ENCODE measurements around the gene PKDCC. TPM values are rescaled to one million over a fixed set of nuclear protein-coding genes. Genes with fewer than 3 reads are reported as not detected.

Gene PKDCC
- total and polyA plus RNA-seq, 2 donors (not counting 1 experiment from before 2014, with no cell fraction given): 0.20 to 0.82 TPM

GRCh38 chr2:42102024-42102590 lies 54.3 kb downstream of the PKDCC start:
- Mint-ChIP-seq H3K4me3 (peak overlapping the region; percentile 88), H3K9me3 (ENCODE audit: insufficient read depth) (no peaks in the 10 kb centered on the region), H3K27ac (no peak overlapping the region), H3K27me3 (no peaks in the 10 kb centered on the region), H3K4me1 (peaks cover 70% of the 10 kb centered on the region)
- peak; percentile 98 for DNase-seq
- intact Hi-C loops (cut with micrococcal nuclease): loop anchor here (1.0 to 10.0 kb wide), 5 partner anchors 16 to 1053 kb away; partner anchors contain the start of genes COX7A2L, EML4 and MTA3
- Histone ChIP-seq H2AFZ (ENCODE audit: insufficient read depth, low read depth, low read length, poor library complexity, severe bottlenecking) (peak overlapping the region; percentile 46), H3K9ac (ENCODE audit: low read length) (peak overlapping the region; percentile 86), H3K27ac (ENCODE audit: low read length in 2 of 2) (peak overlapping the region; percentile 98 to 99), H3K9me3 (ENCODE audit: control extremely low read depth in 1 of 3, control insufficient read depth in 2 of 3, insufficient read depth in 1 of 3, low read length in 2 of 3) (peaks cover 0 to 12% (median 6%) of the 10 kb centered on the region in 3 donors), H3K79me2 (ENCODE audit: control insufficient read depth, insufficient read depth, low read length) (peaks cover 6% of the 10 kb centered on the region), H3K4me1 (ENCODE audit: control insufficient read depth in 2 of 2, insufficient read depth in 2 of 2, low read length in 2 of 2) (peaks cover 91 to 97% of the 10 kb centered on the region in 2 donors), H3K36me3 (replicated peaks in 1 of 2; ENCODE audit: control extremely low read depth in 1 of 2, control insufficient read depth in 1 of 2, extremely low read depth in 1 of 2, insufficient read depth in 2 of 2, low read length in 1 of 2) (no peaks in the 10 kb centered on the region), H3K4me3 (ENCODE audit: control extremely low read depth in 1 of 5, extremely low read depth in 1 of 5, insufficient read depth in 1 of 5, low read depth in 2 of 5, low read length in 4 of 5) (peak overlapping the region; percentile 34 to 70 (median 52)), H4K20me1 (ENCODE audit: control insufficient read depth, insufficient read depth, low read length, poor library complexity, severe bottlenecking) (no peaks in the 10 kb centered on the region), H3K4me2 (replicated peaks; ENCODE audit: low read depth, low read length, poor library complexity, severe bottlenecking) (peak overlapping the region; percentile 94), H3K27me3 (replicated peaks in 1 of 4; ENCODE audit: control extremely low read depth in 1 of 4, control insufficient read depth in 3 of 4, insufficient read depth in 4 of 4, low read length in 3 of 4) (no peaks in the 10 kb centered on the region)
- 0% methylated on average over 32 of the region's 33 CpGs for WGBS (ENCODE audit: insufficient coverage)
- TF ChIP-seq CTCF (IDR thresholded peaks at IDR 0.05): no peak
- TF ChIP-seq EZH2 (IDR thresholded peaks at IDR 0.05; ENCODE audit: borderline replicate concordance, insufficient read depth, low read depth, low read length, poor library complexity, severe bottlenecking): no peak
- ChIA-PET CTCF (interaction anchor here (0.8 to 1.9 kb wide), 3 partner anchors 31 to 94 kb away, joined by 3 to 5 read pairs (median 3); no protein-coding TSS in a partner anchor), POLR2A (interaction anchor here (0.6 to 1.3 kb wide), 13 partner anchors 16 to 69 kb away, joined by 3 to 20 read pairs (median 4); no protein-coding TSS in a partner anchor)
- peak; percentile 69 for ATAC-seq (ENCODE audit: low read depth)
